Endothelial cell of umbilical vein (primary cell): ENCODE data around the gene ACVRL1. TPM values are rescaled to one million over a fixed set of nuclear protein-coding genes. Genes with fewer than 3 reads are reported as not detected.

Experiments used
- BruUV-seq: library from RNA; stranded (reverse); fragments of 400-500 nt; replicated peaks from 2 replicates; lab custom pipeline; 2021; lab: Mats Ljungman, UMichigan
- CTCF ChIA-PET: fragments of 300-600, 350-600 bp; sonication (Branson Sonifier 250); formaldehyde crosslinking; loops from one replicate; lab custom pipeline; 2021; ENCODE audit warnings: antibody characterized with exemption, inconsistent platforms; lab: Charles Lee
- POLR2A ChIA-PET: fragments of 300-600, 350-600 bp; sonication (Branson Sonifier 250); formaldehyde crosslinking; loops from one replicate; lab custom pipeline; 2021; ENCODE audit warnings: antibody characterized with exemption, inconsistent platforms; lab: Charles Lee
- DNase-seq: peaks from one replicate; pipeline ENCODE4 v3.0.0-alpha.2; 2011; ENCODE audit warnings: low read depth, low spot score
- FAIRE-seq: peaks from 2 replicates; lab custom pipeline; 2011; peaks lifted over from hg19 to GRCh38; lab: Jason Lieb, UNC
- H2AFZ ChIP-seq: 2 replicates; pipeline ENCODE4 v1.6.0; 2012; ENCODE audit warnings: low read depth, low read length, control low read depth, inconsistent platforms
- H3K27ac ChIP-seq: 2 replicates; pipeline ENCODE4 v1.5.1; 2011; ENCODE audit warnings: low read depth, mild to moderate bottlenecking, control low read depth, low read length, moderate library complexity; ENCODE audit not compliant: insufficient read depth
- H3K27me3 ChIP-seq, 2 experiments: 2 replicates each; pipeline versions ENCODE4 v1.6.0 to v1.6.1; 2011; ENCODE audit warnings: low read length in 2 of 2, mixed read lengths in 1 of 2; ENCODE audit not compliant: control insufficient read depth in 2 of 2, insufficient read depth in 2 of 2
- H3K36me3 ChIP-seq, 2 experiments: 2 replicates in 1 of 2; 3 replicates in 1 of 2; pipeline ENCODE4 v1.5.1; 2011; ENCODE audit warnings: low read length in 2 of 2, mild to moderate bottlenecking in 1 of 2, moderate library complexity in 1 of 2; ENCODE audit not compliant: control insufficient read depth in 2 of 2, insufficient read depth in 2 of 2; ENCODE audit errors: extremely low read depth in 1 of 2
- H3K4me1 ChIP-seq: 3 replicates; pipeline ENCODE4 v1.5.1; 2011; ENCODE audit warnings: mild to moderate bottlenecking, low read length; ENCODE audit not compliant: control insufficient read depth, insufficient read depth; ENCODE audit errors: extremely low read depth
- H3K4me2 ChIP-seq: 2 replicates; pipeline ENCODE4 v1.6.1; 2011; ENCODE audit warnings: low read length, control low read depth, mixed read lengths; ENCODE audit not compliant: insufficient read depth
- H3K4me3 ChIP-seq, 3 experiments: fragments of 200-600 bp in 1 of 3; sonication (generic), shearing (Covaris generic) in 1 of 3; replicated peaks in 1 of 3; 2 replicates each; pipeline ENCODE4 v1.5.1; 2011 to 2016; ENCODE audit warnings: control low read depth in 3 of 3, low read length in 3 of 3, mild to moderate bottlenecking in 2 of 3, inconsistent platforms in 1 of 3, low read depth in 1 of 3, moderate library complexity in 1 of 3; ENCODE audit not compliant: insufficient read depth in 1 of 3
- H3K79me2 ChIP-seq: 2 replicates; pipeline ENCODE4 v1.6.0; 2012; ENCODE audit warnings: low read length, inconsistent platforms; ENCODE audit not compliant: control insufficient read depth, insufficient read depth
- H3K9ac ChIP-seq: replicated peaks from 2 replicates; pipeline ENCODE3; 2011; ENCODE audit warnings: low read length, control low read depth; ENCODE audit not compliant: insufficient read depth; ENCODE audit errors: extremely low read depth
- H3K9me1 ChIP-seq: replicated peaks from 3 replicates; pipeline ENCODE4 v1.6.0; 2011; ENCODE audit warnings: mild to moderate bottlenecking, low read length; ENCODE audit not compliant: control insufficient read depth, insufficient read depth; ENCODE audit errors: extremely low read depth
- H3K9me3 ChIP-seq: replicated peaks from 2 replicates; pipeline ENCODE4 v1.5.1; 2012; ENCODE audit warnings: low read length, inconsistent platforms; ENCODE audit not compliant: control insufficient read depth, insufficient read depth
- H4K20me1 ChIP-seq: replicated peaks from 2 replicates; pipeline ENCODE3; 2011; ENCODE audit warnings: mild to moderate bottlenecking, low read length; ENCODE audit not compliant: control insufficient read depth, insufficient read depth; ENCODE audit errors: extremely low read depth
- CTCF ChIP-seq, 2 donors: IDR thresholded peaks; 1 replicate in 1 of 2; 2 replicates in 1 of 2; pipeline ENCODE4 v1.5.1; 2011; ENCODE audit warnings: low read length in 2 of 2, mild to moderate bottlenecking in 2 of 2, moderate library complexity in 2 of 2, control low read depth in 1 of 2, inconsistent platforms in 1 of 2, low read depth in 1 of 2; ENCODE audit not compliant: insufficient read depth in 1 of 2; ENCODE audit errors: extremely low read depth in 1 of 2
- FOS ChIP-seq: IDR thresholded peaks from 2 replicates; pipeline ENCODE4 v1.6.1; 2011; ENCODE audit warnings: mild to moderate bottlenecking, low read length, moderate library complexity, borderline replicate concordance; ENCODE audit not compliant: insufficient read depth
- POLR2A ChIP-seq: IDR thresholded peaks from 2 replicates; pipeline ENCODE4 v1.6.1; 2012; ENCODE audit warnings: low read depth, mild to moderate bottlenecking, control low read depth, low read length
- POLR2AphosphoS5 ChIP-seq: IDR thresholded peaks from 2 replicates; pipeline ENCODE4 v1.6.1; 2012; ENCODE audit warnings: low read depth, mild to moderate bottlenecking, control low read depth, low read length, moderate library complexity; ENCODE audit not compliant: insufficient read depth
- dilution Hi-C: fragments of 300-500 bp; cut with MboI; formaldehyde crosslinking; loops from one replicate; pipeline ENCODE4 v1.15.0; 2019; ENCODE audit warnings: low sequenced_read_pairs; ENCODE audit not compliant: extremely low pct_ligation_motif_present
- intact Hi-C: fragments of 100-400 bp; cut with micrococcal nuclease; formaldehyde crosslinking; loops from one replicate; pipeline ENCODE4 v1.10.0; 2022
- polyA plus RNA-seq, 4 experiments: library from polyadenylated mRNA; depleted of rRNA in 3 of 4; stranded (reverse) in 3 of 4; unstranded in 1 of 4; fragments of >200 nt; gene quantifications; 2 replicates each; pipeline versions ENCODE4 v1.2.1 to v1.2.3, GENCODE V29; 2011 to 2012; ENCODE audit warnings: missing spikeins in 1 of 4
- total RNA-seq: library from RNA; stranded (reverse); gene quantifications from 2 replicates; pipeline ENCODE4 v1.2.3, GENCODE V29; 2021

Gene ACVRL1
- total and polyA plus RNA-seq, 2 donors (not counting 3 experiments of a cell fraction or from before 2014, with no cell fraction given): 355 to 404 TPM

DNA sequence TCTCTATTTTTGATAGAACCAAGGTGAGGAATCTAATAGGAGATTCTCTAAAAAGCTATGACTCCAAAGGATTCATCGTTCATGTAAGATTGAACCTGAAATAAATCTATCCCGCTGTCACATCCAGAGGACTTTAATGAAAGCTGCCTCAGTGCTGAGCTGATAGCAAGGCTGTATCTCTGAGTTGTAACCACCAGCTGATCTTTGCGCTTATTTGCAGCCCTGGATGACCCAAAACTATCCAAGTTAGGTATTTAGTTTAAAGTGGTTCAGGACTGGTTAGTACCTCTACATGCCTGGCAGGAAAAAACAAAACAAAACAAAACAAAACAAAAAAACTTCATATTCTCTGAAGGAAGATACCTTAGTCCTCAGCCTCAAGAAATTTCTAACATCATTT lies 28.2 kb upstream of the ACVRL1 start:
- H3K4me3 ChIP-seq: no peak overlapping the region
- DNase-seq (no peak), FAIRE-seq (no peak)
- TF ChIP-seq POLR2AphosphoS5 (no peak), FOS (no peak)
- H4K20me1 ChIP-seq: no peaks in the 10 kb centered on the region
- dilution Hi-C loops (no loop called here), intact Hi-C loops (loop anchor here (10.0 kb wide), 1 partner anchor 194 kb away; no protein-coding TSS in a partner anchor)
- H3K9ac ChIP-seq: no peak overlapping the region
- H3K27me3 ChIP-seq: no peaks in the 10 kb centered on the region
- no peak overlapping the region for H3K27ac ChIP-seq
- no TSS peak for BruUV-seq
- H3K9me1 ChIP-seq: no peaks in the 10 kb centered on the region
- H3K4me1 ChIP-seq: peaks cover 3% of the 10 kb centered on the region
- H3K36me3 ChIP-seq: no peaks in the 10 kb centered on the region
- CTCF ChIA-PET: interaction anchor here (0.9 to 1.2 kb wide), 3 partner anchors 9 to 55 kb away, joined by 3 to 4 read pairs (median 4); partner anchors contain the start of gene ANKRD33
- H3K4me2 ChIP-seq: no peak overlapping the region
- H3K79me2 ChIP-seq: no peaks in the 10 kb centered on the region
- POLR2A ChIA-PET: no interaction called here
- no peaks in the 10 kb centered on the region for H3K9me3 ChIP-seq
- H2AFZ ChIP-seq: no peak overlapping the region

GRCh38 chr12:51883295-51883694 lies 24.0 kb upstream of the ACVRL1 start:
- no TSS peak for BruUV-seq
- Histone ChIP-seq H3K36me3 (no peaks in the 10 kb centered on the region), H3K9me1 (no peaks in the 10 kb centered on the region), H3K79me2 (no peaks in the 10 kb centered on the region), H3K9me3 (peaks cover 2% of the 10 kb centered on the region), H3K4me1 (peaks cover 41% of the 10 kb centered on the region), H3K9ac (no peak overlapping the region), H2AFZ (no peak overlapping the region), H3K27me3 (no peaks in the 10 kb centered on the region), H4K20me1 (no peaks in the 10 kb centered on the region), H3K27ac (no peak overlapping the region), H3K4me3 (no peak overlapping the region), H3K4me2 (no peak overlapping the region)
- FAIRE-seq: no peak
- ChIA-PET CTCF (interaction anchor here (6.5 kb wide), 1 partner anchor 8 kb away, joined by 44 read pairs; no protein-coding TSS in a partner anchor), POLR2A (no interaction called here)
- dilution Hi-C loops (no loop called here), intact Hi-C loops (no loop called here)
- TF ChIP-seq CTCF (IDR thresholded peaks at IDR 0.05; ENCODE audit: extremely low read depth in 1 of 2, insufficient read depth in 1 of 2, low read depth in 1 of 2, low read length in 2 of 2) (no peak), POLR2A (no peak)
- DNase-seq: no peak
